OCI-M1 (cell line): ENCODE results near the gene ZNF444.
"Not testable (repeated sequence)": the region's sequence is repeated elsewhere in the genome, so short reads cannot be mapped to it uniquely, and the experiment has no call there.

Experiments
- DNase-seq: peaks from one replicate; lab custom pipeline; 2025; lab: John Stamatoyannopoulos, UW

Gene ZNF444

GRCh38 chr19:56147307-56147706 is 6.2 kb downstream of the ZNF444 start:
- DNase-seq: no peak

GRCh38 chr19:56148096-56148495 is 7.0 kb downstream of the ZNF444 start:
- DNase-seq: no peak

DNA sequence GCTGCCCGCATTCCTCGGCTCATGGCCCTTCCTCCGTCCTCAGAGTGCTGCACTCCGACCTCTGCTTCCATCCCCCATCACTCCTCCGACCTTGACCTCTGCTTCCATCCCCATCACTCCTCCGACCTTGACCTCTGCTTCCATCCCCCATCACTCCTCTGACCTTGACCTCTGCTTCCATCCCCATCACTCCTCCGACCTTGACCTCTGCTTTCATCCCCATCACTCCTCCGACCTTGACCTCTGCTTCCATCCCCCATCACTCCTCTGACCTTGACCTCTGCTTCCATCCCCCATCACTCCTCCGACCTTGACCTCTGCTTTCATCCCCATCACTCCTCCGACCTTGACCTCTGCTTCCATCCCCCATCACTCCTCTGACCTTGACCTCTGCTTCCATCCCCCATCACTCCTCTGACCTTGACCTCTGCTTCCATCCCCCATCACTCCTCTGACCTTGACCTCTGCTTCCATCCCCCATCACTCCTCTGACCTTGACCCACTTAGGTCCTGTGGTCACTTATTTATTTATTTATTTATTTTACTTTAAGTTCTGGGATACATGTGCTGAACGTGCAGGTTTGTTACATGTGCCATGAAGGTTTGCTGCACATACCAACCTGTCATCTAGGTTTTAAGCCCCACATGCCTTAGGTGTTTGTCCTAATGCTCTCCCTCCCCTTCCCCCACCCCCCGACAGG is 8.0 kb downstream of the ZNF444 start:
- not testable (repeated sequence) for DNase-seq

GRCh38 chr19:56149656-56150038 is 8.6 kb downstream of the ZNF444 start:
- no peak for DNase-seq

DNA sequence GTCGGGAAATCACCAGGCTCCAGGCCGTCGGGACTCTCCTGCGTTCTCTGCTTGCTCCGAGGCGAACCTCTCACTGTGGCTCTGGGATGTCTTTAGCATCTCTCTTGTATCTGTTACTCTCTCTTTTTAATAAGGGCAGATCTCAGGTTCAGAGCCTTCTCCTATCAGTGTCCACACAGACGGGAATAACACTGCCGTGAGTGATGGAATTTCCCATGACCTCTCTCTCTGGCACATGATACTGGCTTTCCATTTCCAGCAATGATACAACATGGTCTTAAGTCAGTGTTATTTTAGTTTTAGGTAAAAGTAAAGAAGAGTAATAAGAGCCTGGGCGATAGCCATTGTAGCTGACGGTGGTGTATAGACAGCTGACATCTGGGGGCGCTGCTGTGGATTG is 9.3 kb downstream of the ZNF444 start:
- no peak for DNase-seq

- no peak for DNase-seq
Observed at GRCh38 chr19:56152644-56153043, 11.6 kb downstream of the ZNF444 start.

- DNase-seq: no peak
Observed at GRCh38 chr19:56153507-56153906, 12.4 kb downstream of the ZNF444 start.

GRCh38 chr19:56155124-56155687 is 14.1 kb downstream of the ZNF444 start:
- DNase-seq: no peak

DNA sequence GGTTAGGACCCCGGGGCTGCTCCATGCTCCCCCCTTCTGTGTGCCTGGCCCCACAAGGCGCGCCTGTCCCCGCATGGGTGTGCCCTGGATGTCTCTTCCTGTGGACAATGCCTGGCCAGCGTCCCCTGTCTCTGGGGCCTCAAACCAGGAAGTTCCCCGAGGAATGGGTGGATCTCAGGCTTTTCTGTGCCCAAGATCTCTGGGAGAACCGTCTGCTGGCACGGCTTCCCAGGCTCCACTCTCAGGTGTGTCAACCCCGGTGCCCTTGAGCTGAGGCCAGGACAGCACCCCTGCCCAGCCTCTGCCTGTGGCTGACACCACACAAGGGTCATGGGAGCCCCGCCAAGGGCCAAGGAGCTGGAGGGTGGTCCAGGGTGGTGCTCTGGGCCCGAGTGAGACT is 15.7 kb downstream of the ZNF444 start:
- no peak for DNase-seq

DNA sequence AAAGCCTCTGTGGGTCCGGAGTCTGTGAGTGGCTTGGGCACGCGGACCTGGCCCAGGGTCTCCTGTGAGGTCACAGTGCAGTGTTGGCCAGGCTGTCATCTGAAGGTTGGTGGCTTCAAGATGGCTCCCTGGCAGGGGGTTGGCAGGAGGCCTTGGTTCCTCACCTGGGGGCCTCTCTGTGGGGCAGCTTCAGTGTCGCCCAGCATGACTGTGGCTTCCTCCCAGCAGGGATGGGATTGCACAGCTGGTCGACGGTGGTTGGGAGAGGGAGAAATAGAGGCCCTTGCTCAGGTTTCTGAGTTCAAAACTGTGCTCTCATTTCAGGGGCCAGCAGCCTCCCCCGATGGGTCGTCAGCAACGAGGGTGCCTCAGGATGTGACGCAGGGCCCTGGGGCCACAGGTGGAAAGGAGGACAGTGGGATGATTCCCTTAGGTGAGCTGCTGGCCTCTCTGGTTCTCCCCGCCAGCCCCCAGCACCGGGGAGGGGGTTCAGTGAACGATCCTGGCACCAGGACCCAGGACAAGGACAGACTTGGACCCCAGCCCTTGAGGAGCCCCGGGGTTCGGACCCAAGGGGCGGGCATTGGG is 17.2 kb downstream of the ZNF444 start:
- no peak for DNase-seq

- DNase-seq: no peak
Observed at GRCh38 chr19:56159009-56159559, 18.0 kb downstream of the ZNF444 start.

DNA sequence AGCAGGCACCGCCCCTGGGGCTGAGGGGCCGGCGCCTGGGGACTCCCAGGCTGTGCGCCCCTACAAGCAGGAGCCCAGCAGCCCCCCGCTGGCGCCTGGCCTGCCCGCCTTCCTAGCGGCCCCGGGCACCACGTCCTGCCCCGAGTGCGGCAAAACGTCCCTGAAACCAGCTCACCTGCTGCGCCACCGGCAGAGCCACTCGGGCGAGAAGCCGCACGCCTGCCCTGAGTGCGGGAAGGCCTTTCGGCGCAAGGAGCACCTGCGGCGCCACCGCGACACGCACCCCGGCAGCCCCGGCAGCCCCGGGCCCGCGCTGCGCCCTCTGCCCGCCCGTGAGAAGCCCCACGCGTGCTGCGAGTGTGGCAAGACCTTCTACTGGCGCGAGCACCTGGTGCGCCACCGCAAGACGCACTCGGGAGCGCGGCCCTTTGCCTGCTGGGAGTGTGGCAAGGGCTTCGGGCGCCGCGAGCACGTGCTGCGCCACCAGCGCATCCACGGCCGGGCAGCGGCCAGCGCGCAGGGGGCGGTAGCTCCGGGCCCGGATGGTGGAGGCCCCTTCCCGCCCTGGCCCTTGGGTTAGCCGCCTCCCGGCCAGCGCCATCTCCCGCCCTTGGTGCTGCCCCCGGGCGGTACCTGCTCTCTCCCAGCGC is 18.7 kb downstream of the ZNF444 start:
- DNase-seq: no peak

DNA sequence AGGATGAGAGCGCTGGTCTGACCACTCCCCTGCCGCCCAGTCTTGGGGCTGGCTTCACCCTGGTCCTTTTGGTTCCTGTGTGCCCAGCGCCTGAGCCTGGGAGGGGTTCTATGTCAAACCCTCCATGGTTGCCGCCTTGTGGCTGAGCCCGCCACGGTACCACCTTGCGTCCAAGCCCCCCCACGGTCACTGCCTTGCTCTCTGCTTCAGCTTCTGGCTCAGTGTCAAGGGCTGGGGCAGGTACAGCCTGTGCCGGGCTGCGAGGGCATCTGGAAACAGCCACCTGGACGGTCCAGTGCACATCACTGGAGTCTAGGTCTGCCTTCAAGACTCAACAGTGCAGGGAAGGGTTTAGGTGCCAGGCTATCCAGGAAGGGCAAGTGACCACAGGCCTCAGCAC is 20.4 kb downstream of the ZNF444 start:
- no peak for DNase-seq

- peak; percentile 52 for DNase-seq
Observed at GRCh38 chr19:56162258-56162657, 21.2 kb downstream of the ZNF444 start.

DNA sequence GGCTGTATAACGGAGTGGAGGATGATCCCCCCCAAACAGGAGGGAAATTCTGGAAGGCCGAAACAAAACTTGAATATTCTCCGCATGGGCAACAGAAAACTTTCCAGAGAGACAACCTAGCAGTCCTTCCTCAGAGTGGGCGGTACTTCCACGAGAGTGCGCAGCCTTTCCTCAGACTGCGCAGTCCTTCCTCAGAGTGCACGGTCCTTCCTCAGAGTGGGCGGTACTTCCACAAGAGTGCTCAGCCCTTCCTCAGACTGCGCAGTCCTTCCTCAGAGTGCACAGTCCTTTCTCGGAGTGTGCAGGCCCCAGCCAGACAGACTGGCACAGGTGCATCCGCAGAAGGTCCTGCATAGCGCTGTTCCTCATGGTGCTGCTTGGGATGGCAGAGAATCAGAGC is 22.0 kb downstream of the ZNF444 start:
- DNase-seq: no peak

GRCh38 chr19:56167064-56167578 is 26.0 kb downstream of the ZNF444 start:
- peak; percentile 41 for DNase-seq

DNA sequence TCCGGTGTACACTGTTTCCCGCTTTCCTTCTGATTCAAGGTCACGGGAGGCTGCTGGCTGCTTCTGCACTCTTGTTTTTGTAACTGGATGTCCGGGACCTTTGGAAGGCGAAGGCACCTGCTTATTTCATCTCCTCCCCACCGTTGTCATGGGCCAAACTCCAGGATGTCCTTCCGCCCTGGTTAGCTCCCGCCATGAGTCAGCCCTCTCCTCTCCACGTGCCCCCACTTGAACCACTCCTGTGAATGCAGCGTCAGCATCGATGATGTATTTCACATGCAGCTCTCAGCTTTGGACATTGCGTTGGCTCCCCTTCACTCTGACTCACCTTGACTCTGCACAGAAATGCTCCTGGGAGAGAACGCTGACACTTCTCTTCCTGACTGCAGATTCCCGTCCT is 29.2 kb downstream of the ZNF444 start:
- no peak for DNase-seq

GRCh38 chr19:56174086-56174485 is 33.0 kb downstream of the ZNF444 start:
- DNase-seq: no peak

GRCh38 chr19:56174550-56174949 is 33.5 kb downstream of the ZNF444 start:
- no peak for DNase-seq

- not testable (repeated sequence) for DNase-seq
Observed at GRCh38 chr19:56175861-56176307, 34.8 kb downstream of the ZNF444 start, which contains the start of gene GALP. GALP (plus strand) TSS chr19:56176008; CDS start chr19:56177109, 1,101 bp downstream.

- DNase-seq: not testable (repeated sequence)
Observed at GRCh38 chr19:56176310-56176709, 35.2 kb downstream of the ZNF444 start.

- no peak for DNase-seq
Observed at GRCh38 chr19:56176881-56177280, 35.8 kb downstream of the ZNF444 start.
